Measurements from ENCODE around the gene LPP. TPM values are rescaled to one million over a fixed set of nuclear protein-coding genes. Genes with fewer than 3 reads are reported as not detected.

LPP gene
- total RNA-seq, 5 donors from 2014 or later (not counting 1 experiment from before 2014, with no cell fraction given) = 23.8 to 82.6 (median 39.3) TPM

DNA sequence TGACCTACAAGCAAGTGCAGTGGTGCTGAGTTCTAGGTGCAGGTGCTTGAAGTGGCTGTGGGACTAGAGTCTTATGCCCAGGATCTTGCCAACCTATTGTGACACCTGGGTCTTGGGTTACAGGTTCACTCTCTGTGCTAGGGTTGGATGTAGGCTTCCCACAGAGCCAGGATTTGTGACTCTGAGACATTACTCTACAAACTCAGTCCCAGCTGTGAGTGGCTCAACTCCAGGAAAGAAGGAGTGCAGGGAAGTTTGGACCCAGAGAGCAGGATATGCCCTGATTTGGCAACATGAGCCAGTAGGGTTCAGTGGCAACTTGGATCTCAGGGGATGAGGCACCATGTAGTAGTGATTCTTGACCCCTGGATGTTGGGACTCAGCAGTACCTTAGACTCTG is 182.2 kb downstream of the LPP start:
- ChIA-PET POLR2A (no interaction called here), CTCF (interaction anchor here in 1 of 2 donors (0.5 kb wide), 1 partner anchor 304 kb away, joined by 7 read pairs; no protein-coding TSS in a partner anchor)
- Mint-ChIP-seq H3K36me3 (peaks cover 6% of the 10 kb centered on the region), H3K4me1 (peaks cover 29 to 43% (median 39%) of the 10 kb centered on the region in 3 donors), H3K4me3 (no peak overlapping the region), H3K9me3 (no peaks in the 10 kb centered on the region), H3K27ac (no peak overlapping the region), H3K27me3 (no peaks in the 10 kb centered on the region)
- no peak for DNase-seq
- Histone ChIP-seq H3K36me3 (ENCODE audit: control insufficient read depth in 2 of 2, extremely low read depth in 1 of 2, insufficient read depth in 1 of 2, low read length in 1 of 2) (no peaks in the 10 kb centered on the region), H3K4me1 (ENCODE audit: control insufficient read depth in 1 of 2, extremely low read depth in 1 of 2, insufficient read depth in 2 of 2, low read length in 2 of 2) (peaks cover 6 to 7% of the 10 kb centered on the region in 2 experiments), H3K4me3 (ENCODE audit: control insufficient read depth in 1 of 2, extremely low read depth in 1 of 2, low read length in 1 of 2) (no peak overlapping the region), H3K27ac (ENCODE audit: low read length) (no peak overlapping the region), H3K9me3 (no peaks in the 10 kb centered on the region), H3K27me3 (replicated peaks in 1 of 2; ENCODE audit: control insufficient read depth in 2 of 2, extremely low read depth in 1 of 2, insufficient read depth in 2 of 2, low read length in 1 of 2) (no peaks in the 10 kb centered on the region)
- ATAC-seq (replicated peaks in 1 of 4) = no peak

DNA sequence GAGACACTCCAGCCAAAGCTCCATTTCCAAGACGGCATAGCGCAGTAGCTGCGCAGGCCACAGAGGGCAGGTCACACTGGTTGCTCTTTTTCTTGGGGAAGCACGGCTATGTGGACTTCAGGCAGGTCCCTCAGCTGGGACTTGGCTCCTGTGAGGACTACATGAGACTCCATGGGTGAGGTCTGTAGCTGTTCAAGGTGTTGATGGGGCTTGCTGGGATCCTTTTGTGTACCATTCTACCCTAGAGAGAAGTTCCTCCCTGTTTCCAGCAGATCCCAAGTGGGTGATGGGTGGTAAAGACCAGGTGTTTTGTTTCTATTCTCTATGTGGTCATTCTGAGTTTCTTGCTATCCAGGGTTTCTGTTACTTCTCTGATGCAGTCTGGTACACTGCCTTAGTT is 183.3 kb downstream of the LPP start:
- no peaks in the 10 kb centered on the region for H3K27me3 ChIP-seq (replicated peaks in 1 of 2; ENCODE audit: control insufficient read depth in 2 of 2, extremely low read depth in 1 of 2, insufficient read depth in 2 of 2, low read length in 1 of 2)
- H3K9me3 ChIP-seq = no peaks in the 10 kb centered on the region
- no peak overlapping the region for H3K27ac ChIP-seq (ENCODE audit: low read length)
- Mint-ChIP-seq H3K9me3 (no peaks in the 10 kb centered on the region), H3K36me3 (peaks cover 10% of the 10 kb centered on the region), H3K4me3 (no peak overlapping the region), H3K4me1 (peaks cover 32 to 45% (median 38%) of the 10 kb centered on the region in 3 donors), H3K27me3 (no peaks in the 10 kb centered on the region), H3K27ac (no peak overlapping the region)
- 100% methylated on average over 3 of the region's 4 CpGs for WGBS (ENCODE audit: insufficient coverage)
- H3K36me3 ChIP-seq (ENCODE audit: control insufficient read depth in 2 of 2, extremely low read depth in 1 of 2, insufficient read depth in 1 of 2, low read length in 1 of 2) = no peaks in the 10 kb centered on the region
- ATAC-seq (replicated peaks in 1 of 4) (no peak), DNase-seq (no peak)
- peaks cover 6 to 7% of the 10 kb centered on the region in 2 experiments for H3K4me1 ChIP-seq (ENCODE audit: control insufficient read depth in 1 of 2, extremely low read depth in 1 of 2, insufficient read depth in 2 of 2, low read length in 2 of 2)
- ChIA-PET POLR2A (interaction anchor here in 1 of 2 donors (0.5 to 0.6 kb wide), 2 partner anchors 76 to 595 kb away, joined by 3 read pairs; no protein-coding TSS in a partner anchor), CTCF (no interaction called here)
- no peak overlapping the region for H3K4me3 ChIP-seq (ENCODE audit: control insufficient read depth in 1 of 2, extremely low read depth in 1 of 2, low read length in 1 of 2)

DNA sequence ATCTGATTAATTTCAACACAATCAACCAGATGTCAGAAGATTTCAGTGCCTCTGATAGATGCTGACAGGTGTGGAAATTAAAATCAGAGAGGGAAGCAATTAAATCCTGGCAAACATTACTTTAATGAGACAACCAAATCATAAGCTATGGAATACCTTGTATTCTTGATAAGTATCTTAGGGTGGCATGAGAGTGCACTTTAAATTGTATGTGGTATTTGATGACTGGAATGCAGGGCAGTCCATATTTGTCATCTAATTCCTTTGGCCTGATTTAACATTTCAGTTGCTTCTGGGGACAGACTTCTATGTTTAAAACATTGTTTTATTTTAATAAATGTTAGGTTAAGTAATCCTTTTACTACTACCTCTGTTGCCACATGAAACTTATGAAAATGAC is 184.1 kb downstream of the LPP start:
- Mint-ChIP-seq H3K4me1 (peaks cover 32 to 45% (median 38%) of the 10 kb centered on the region in 3 donors), H3K9me3 (no peaks in the 10 kb centered on the region), H3K27ac (no peak overlapping the region), H3K4me3 (no peak overlapping the region), H3K36me3 (peaks cover 10% of the 10 kb centered on the region), H3K27me3 (no peaks in the 10 kb centered on the region)
- no peak for ATAC-seq (replicated peaks in 1 of 4)
- H3K4me3 ChIP-seq (ENCODE audit: control insufficient read depth in 1 of 2, extremely low read depth in 1 of 2, low read length in 1 of 2) = no peak overlapping the region
- no peaks in the 10 kb centered on the region for H3K27me3 ChIP-seq (replicated peaks in 1 of 2; ENCODE audit: control insufficient read depth in 2 of 2, extremely low read depth in 1 of 2, insufficient read depth in 2 of 2, low read length in 1 of 2)
- H3K4me1 ChIP-seq (ENCODE audit: control insufficient read depth in 1 of 2, extremely low read depth in 1 of 2, insufficient read depth in 2 of 2, low read length in 2 of 2) = peaks cover 6 to 7% of the 10 kb centered on the region in 2 experiments
- DNase-seq = no peak
- ChIA-PET CTCF (no interaction called here), POLR2A (no interaction called here)
- no peaks in the 10 kb centered on the region for H3K9me3 ChIP-seq
- no peaks in the 10 kb centered on the region for H3K36me3 ChIP-seq (ENCODE audit: control insufficient read depth in 2 of 2, extremely low read depth in 1 of 2, insufficient read depth in 1 of 2, low read length in 1 of 2)
- H3K27ac ChIP-seq (ENCODE audit: low read length) = no peak overlapping the region

DNA sequence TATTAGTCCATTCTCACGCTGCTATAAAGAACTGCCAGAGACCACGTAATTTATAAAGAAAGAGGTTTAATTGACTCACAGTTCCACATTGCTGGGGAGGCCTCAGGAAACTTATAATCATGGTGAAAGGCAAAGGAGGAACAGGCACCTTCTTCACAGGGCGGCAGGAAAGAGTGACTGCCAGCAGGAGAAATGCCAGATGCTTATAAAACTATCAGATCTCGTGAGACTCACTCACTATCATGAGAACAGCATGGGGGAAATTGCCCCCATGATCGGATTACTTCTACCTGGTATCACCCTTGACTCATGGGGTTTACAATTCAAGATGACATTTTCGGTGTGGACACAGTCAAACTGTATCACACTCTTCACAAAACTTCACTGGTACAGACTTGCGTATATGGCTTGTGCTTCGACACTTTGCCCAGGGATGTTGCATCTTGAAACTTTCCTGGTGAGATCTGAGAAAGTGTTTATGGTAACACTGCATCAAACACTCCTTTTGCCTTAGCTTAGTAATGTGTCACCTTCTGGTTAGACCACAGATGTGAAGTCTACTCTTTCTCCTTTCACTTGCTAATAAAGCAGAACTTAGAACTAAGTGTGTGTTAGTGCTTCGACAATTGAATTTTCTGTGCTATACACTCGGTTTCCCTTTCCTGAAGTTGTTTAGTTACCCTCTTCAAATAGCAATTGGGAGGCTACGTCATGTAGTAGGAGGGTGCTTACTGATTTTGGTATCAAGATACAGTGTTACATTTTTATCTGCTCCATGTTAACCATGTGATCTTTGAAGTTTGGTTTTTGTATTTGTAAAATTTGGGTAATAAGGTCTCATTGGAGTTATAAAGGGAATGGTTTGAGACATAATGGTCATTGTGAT is 185.7 kb downstream of the LPP start:
- Histone ChIP-seq H3K4me3 (ENCODE audit: control insufficient read depth in 1 of 2, extremely low read depth in 1 of 2, low read length in 1 of 2) (peak overlapping the region in 1 of 2 donors; percentile 11), H3K36me3 (ENCODE audit: control insufficient read depth in 2 of 2, extremely low read depth in 1 of 2, insufficient read depth in 1 of 2, low read length in 1 of 2) (no peaks in the 10 kb centered on the region), H3K27ac (ENCODE audit: low read length) (peak overlapping the region; percentile 68), H3K4me1 (ENCODE audit: control insufficient read depth in 1 of 2, extremely low read depth in 1 of 2, insufficient read depth in 2 of 2, low read length in 2 of 2) (peaks cover 6 to 7% of the 10 kb centered on the region in 2 experiments), H3K9me3 (no peaks in the 10 kb centered on the region), H3K27me3 (replicated peaks in 1 of 2; ENCODE audit: control insufficient read depth in 2 of 2, extremely low read depth in 1 of 2, insufficient read depth in 2 of 2, low read length in 1 of 2) (no peaks in the 10 kb centered on the region)
- ATAC-seq (replicated peaks in 1 of 4) (peak; percentile 65 to 87 (median 74)), DNase-seq (peak in 12 of 35 experiments; percentile 5 to 61 (median 19))
- no peaks in the 10 kb centered on the region for H3K27me3 Mint-ChIP-seq
- peaks cover 10% of the 10 kb centered on the region for H3K36me3 Mint-ChIP-seq
- CTCF ChIA-PET = interaction anchor here in 1 of 2 donors (0.6 to 0.7 kb wide), 2 partner anchors 346 to 599 kb away, joined by 3 read pairs; no protein-coding TSS in a partner anchor
- POLR2A ChIA-PET = no interaction called here
- peak overlapping the region; percentile 36 to 45 (median 37) for H3K4me3 Mint-ChIP-seq
- WGBS (ENCODE audit: insufficient coverage) = 31% methylated on average over 2 of the region's 11 CpGs
- no peaks in the 10 kb centered on the region for H3K9me3 Mint-ChIP-seq
- H3K27ac Mint-ChIP-seq = peak overlapping the region; percentile 67 to 77
- H3K4me1 Mint-ChIP-seq = peaks cover 32 to 45% (median 38%) of the 10 kb centered on the region in 3 donors

DNA sequence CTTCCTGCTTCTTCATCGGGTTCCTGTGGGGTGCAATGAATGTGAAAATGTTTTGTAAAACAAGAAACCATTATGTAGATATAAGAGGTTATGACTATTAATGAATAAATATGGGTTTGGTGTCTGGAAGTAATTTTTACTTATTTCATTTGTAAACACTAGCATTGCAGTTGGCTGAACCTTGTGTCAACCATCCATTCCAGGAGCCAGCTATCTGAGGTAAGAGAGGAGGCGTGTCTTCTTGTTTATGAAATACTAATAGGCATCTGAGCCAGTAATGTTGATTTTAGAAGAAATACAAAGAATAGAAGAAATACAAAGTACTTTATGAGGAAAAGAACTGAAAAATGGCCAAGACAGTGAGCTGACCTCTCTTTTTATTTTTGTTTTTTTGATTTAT is 187.5 kb downstream of the LPP start:
- peaks cover 6 to 7% of the 10 kb centered on the region in 2 experiments for H3K4me1 ChIP-seq (ENCODE audit: control insufficient read depth in 1 of 2, extremely low read depth in 1 of 2, insufficient read depth in 2 of 2, low read length in 2 of 2)
- no CpG with 5 or more reads among the region's 2 CpGs for WGBS (ENCODE audit: insufficient coverage)
- CTCF ChIA-PET = interaction anchor here in 1 of 2 donors (0.6 kb wide), 1 partner anchor 80 kb away, joined by 3 read pairs; no protein-coding TSS in a partner anchor
- no peak for DNase-seq
- no peaks in the 10 kb centered on the region for H3K27me3 ChIP-seq (replicated peaks in 1 of 2; ENCODE audit: control insufficient read depth in 2 of 2, extremely low read depth in 1 of 2, insufficient read depth in 2 of 2, low read length in 1 of 2)
- Mint-ChIP-seq H3K27ac (no peak overlapping the region), H3K9me3 (no peaks in the 10 kb centered on the region), H3K36me3 (peaks cover 11% of the 10 kb centered on the region), H3K27me3 (no peaks in the 10 kb centered on the region), H3K4me1 (peaks cover 28 to 39% (median 32%) of the 10 kb centered on the region in 3 donors), H3K4me3 (no peak overlapping the region)
- H3K27ac ChIP-seq (ENCODE audit: low read length) = no peak overlapping the region
- no peak for ATAC-seq (replicated peaks in 1 of 4)
- POLR2A ChIA-PET = interaction anchor here (0.5 to 0.6 kb wide), 2 partner anchors 595 to 776 kb away, joined by 3 to 12 read pairs; no protein-coding TSS in a partner anchor
- H3K4me3 ChIP-seq (ENCODE audit: control insufficient read depth in 1 of 2, extremely low read depth in 1 of 2, low read length in 1 of 2) = no peak overlapping the region
- H3K9me3 ChIP-seq = no peaks in the 10 kb centered on the region
- H3K36me3 ChIP-seq (ENCODE audit: control insufficient read depth in 2 of 2, extremely low read depth in 1 of 2, insufficient read depth in 1 of 2, low read length in 1 of 2) = no peaks in the 10 kb centered on the region

DNA sequence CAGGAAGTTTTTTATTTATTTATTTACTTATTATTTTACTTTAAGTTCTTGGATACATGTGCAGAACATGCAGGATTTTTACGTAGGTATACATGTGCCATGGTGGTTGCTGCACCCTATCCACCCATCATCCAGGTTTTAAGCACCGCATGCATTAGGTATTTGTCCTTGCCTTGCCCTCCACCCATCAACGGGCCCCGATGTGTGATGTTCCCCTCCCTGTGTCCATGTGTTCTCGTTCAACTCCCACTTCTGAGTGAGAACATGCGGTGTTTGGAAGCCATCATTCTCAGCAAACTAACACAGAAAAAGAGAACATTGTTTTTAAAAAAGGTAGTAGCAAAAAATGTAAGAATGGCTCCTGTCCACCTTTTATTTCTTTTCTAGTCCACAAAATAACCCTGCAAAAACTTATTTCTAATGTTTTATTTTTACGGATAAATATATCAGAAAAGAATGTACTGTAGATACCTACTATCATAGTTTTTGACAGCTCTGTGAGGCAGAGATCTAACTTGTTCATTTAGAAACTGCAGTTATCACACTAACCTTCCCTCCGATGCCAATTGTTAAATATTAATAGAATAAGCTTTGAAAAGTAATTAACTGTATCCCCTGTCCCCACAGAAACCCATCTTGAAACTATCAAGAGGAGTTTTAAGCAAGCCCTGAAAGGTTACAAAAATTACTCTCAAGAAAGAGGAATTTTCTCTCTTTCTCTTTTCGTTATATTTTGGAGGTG is 189.2 kb downstream of the LPP start:
- CTCF ChIA-PET = interaction anchor here in 1 of 2 donors (0.6 kb wide), 1 partner anchor 421 kb away, joined by 3 read pairs; no protein-coding TSS in a partner anchor
- ATAC-seq (replicated peaks in 1 of 4) (no peak), DNase-seq (no peak)
- POLR2A ChIA-PET = interaction anchor here (0.6 kb wide), 2 partner anchors 187 to 609 kb away, joined by 3 read pairs; no protein-coding TSS in a partner anchor
- Mint-ChIP-seq H3K9me3 (no peaks in the 10 kb centered on the region), H3K36me3 (peaks cover 16% of the 10 kb centered on the region), H3K27me3 (no peaks in the 10 kb centered on the region), H3K27ac (no peak overlapping the region), H3K4me3 (no peak overlapping the region), H3K4me1 (peaks cover 26 to 32% (median 30%) of the 10 kb centered on the region in 3 donors)
- no CpG with 5 or more reads among the region's 9 CpGs for WGBS (ENCODE audit: insufficient coverage)
- no peak overlapping the region for H3K4me3 ChIP-seq (ENCODE audit: control insufficient read depth in 1 of 2, extremely low read depth in 1 of 2, low read length in 1 of 2)
- H3K27me3 ChIP-seq (replicated peaks in 1 of 2; ENCODE audit: control insufficient read depth in 2 of 2, extremely low read depth in 1 of 2, insufficient read depth in 2 of 2, low read length in 1 of 2) = no peaks in the 10 kb centered on the region
- peaks cover 6 to 7% of the 10 kb centered on the region in 2 experiments for H3K4me1 ChIP-seq (ENCODE audit: control insufficient read depth in 1 of 2, extremely low read depth in 1 of 2, insufficient read depth in 2 of 2, low read length in 2 of 2)
- no peaks in the 10 kb centered on the region for H3K36me3 ChIP-seq (ENCODE audit: control insufficient read depth in 2 of 2, extremely low read depth in 1 of 2, insufficient read depth in 1 of 2, low read length in 1 of 2)
- no peaks in the 10 kb centered on the region for H3K9me3 ChIP-seq
- H3K27ac ChIP-seq (ENCODE audit: low read length) = no peak overlapping the region

Measured in T-cell (primary cell).